HCT116 (cell line): Measurements from ENCODE around the gene CD63. TPM values are rescaled to one million over a fixed set of nuclear protein-coding genes. Genes with fewer than 3 reads are reported as not detected.

Experiments
- ATAC-seq: fragments of 200-7000 bp; cut with Tn5 transposase; 2 replicates; pipeline ENCODE4 v1.9.1; 2020; ENCODE audit warnings: mild to moderate bottlenecking, moderate library complexity
- Bru-seq: library from RNA; stranded (reverse); fragments of 400-500 nt; gene quantifications from one replicate; lab custom pipeline; 2021; lab: Mats Ljungman, UMichigan
- BruChase-seq, 2 experiments: library from RNA; stranded (reverse); fragments of 400-500 nt; gene quantifications; one replicate each; lab custom pipeline; 2021; lab: Mats Ljungman, UMichigan
- BruUV-seq: library from RNA; stranded (reverse); fragments of 400-500 nt; replicated peaks from 2 replicates; lab custom pipeline; 2021; lab: Mats Ljungman, UMichigan
- CTCF ChIA-PET: fragments of 300-600 bp; sonication (Branson Sonifier 250); formaldehyde crosslinking; loops from one replicate; lab custom pipeline; 2021; ENCODE audit warnings: antibody characterized with exemption; lab: Charles Lee
- POLR2A ChIA-PET: fragments of 300-600, 350-600 bp; sonication (Branson Sonifier 250); formaldehyde crosslinking; loops from one replicate; lab custom pipeline; 2021; ENCODE audit warnings: antibody characterized with exemption; lab: Charles Lee
- RAD21 ChIA-PET, 2 experiments: fragments of 300-600 bp; sonication (Branson Sonifier 250); formaldehyde crosslinking; loops; one replicate each; lab custom pipeline; 2023; ENCODE audit warnings: low total read pairs in 2 of 2; ENCODE audit not compliant: uncharacterized antibody in 2 of 2, unreplicated experiment in 2 of 2, low non-redundant PET in 1 of 2; lab: Charles Lee
- DNase-seq: peaks from one replicate; pipeline ENCODE4 v3.0.0-alpha.2; 2010; ENCODE audit warnings: low read depth, low spot score
- H2AFZ ChIP-seq: fragments of 200-600 bp; shearing (Covaris generic), sonication (generic); 2 replicates; pipeline ENCODE4 v1.6.1; 2017; ENCODE audit warnings: low read depth, mixed run types, mixed read lengths, antibody characterized with exemption, low read length; ENCODE audit not compliant: poor library complexity, severe bottlenecking
- H3K27ac ChIP-seq: 2 replicates; pipeline ENCODE4 v1.5.1; 2012; ENCODE audit warnings: low read depth, low read length
- H3K27me3 ChIP-seq: fragments of 200-600 bp; sonication (generic); 2 replicates; pipeline ENCODE4 v1.6.1; 2016; ENCODE audit warnings: mixed run types, low read length, mixed read lengths; ENCODE audit not compliant: insufficient read depth
- H3K36me3 ChIP-seq, 2 experiments: fragments of 200-500 bp in 1 of 2; fragments of 200-600 bp in 1 of 2; sonication (Bioruptor generic) in 1 of 2; sonication (generic) in 1 of 2; 2 replicates each; pipeline versions ENCODE4 v1.5.1 to v1.6.1; 2014 to 2016; ENCODE audit warnings: low read length in 2 of 2, inconsistent platforms in 1 of 2, mixed read lengths in 1 of 2, mixed run types in 1 of 2; ENCODE audit not compliant: insufficient read depth in 2 of 2, control insufficient read depth in 1 of 2
- H3K4me1 ChIP-seq, 2 experiments: fragments of 200-600 bp in 1 of 2; sonication (generic) in 1 of 2; 2 replicates each; pipeline versions ENCODE4 v1.5.1 to v1.6.1; 2012 to 2017; ENCODE audit warnings: low read length in 2 of 2, inconsistent platforms in 1 of 2, mild to moderate bottlenecking in 1 of 2, mixed read lengths in 1 of 2, mixed run types in 1 of 2, moderate library complexity in 1 of 2; ENCODE audit not compliant: insufficient read depth in 2 of 2, control insufficient read depth in 1 of 2
- H3K4me2 ChIP-seq: fragments of 200-600 bp; sonication (generic); 2 replicates; pipeline ENCODE4 v1.6.1; 2017; ENCODE audit warnings: mixed run types, low read length, mixed read lengths
- H3K4me3 ChIP-seq, 2 experiments: fragments of 200-600 bp in 1 of 2; sonication (generic) in 1 of 2; replicated peaks in 1 of 2; 2 replicates each; pipeline ENCODE4 v1.5.1; 2011 to 2016; ENCODE audit warnings: low read length in 2 of 2, control low read depth in 1 of 2, low read depth in 1 of 2, mild to moderate bottlenecking in 1 of 2, mixed read lengths in 1 of 2, mixed run types in 1 of 2
- H3K79me2 ChIP-seq: fragments of 200-600 bp; sonication (generic); 2 replicates; pipeline ENCODE4 v1.6.1; 2017; ENCODE audit warnings: mild to moderate bottlenecking, mixed run types, low read length, moderate library complexity, mixed read lengths; ENCODE audit not compliant: insufficient read depth
- H3K9ac ChIP-seq: fragments of 200-600 bp; sonication (generic); 2 replicates; pipeline ENCODE4 v1.6.1; 2016; ENCODE audit warnings: low read length, mixed read lengths
- H3K9me2 ChIP-seq: fragments of 200-600 bp; sonication (generic), shearing (Covaris generic); 2 replicates; pipeline ENCODE4 v1.6.1; 2017; ENCODE audit warnings: mixed run types, mild to moderate bottlenecking, moderate library complexity; ENCODE audit not compliant: insufficient read depth
- H3K9me3 ChIP-seq, 2 experiments: fragments of 200-500 bp in 1 of 2; fragments of 200-600 bp in 1 of 2; sonication (Bioruptor generic) in 1 of 2; sonication (generic) in 1 of 2; 2 replicates each; pipeline ENCODE4 v1.6.1; 2014 to 2017; ENCODE audit warnings: low read length in 2 of 2, mixed read lengths in 2 of 2, inconsistent platforms in 1 of 2, low read depth in 1 of 2, mild to moderate bottlenecking in 1 of 2, mixed run types in 1 of 2, moderate library complexity in 1 of 2; ENCODE audit not compliant: control insufficient read depth in 1 of 2, insufficient read depth in 1 of 2
- H4K20me1 ChIP-seq: fragments of 200-600 bp; sonication (generic), shearing (Covaris generic); 2 replicates; pipeline ENCODE4 v1.6.1; 2017; ENCODE audit warnings: mixed run types, mild to moderate bottlenecking, moderate library complexity; ENCODE audit not compliant: insufficient read depth
- ATF3 ChIP-seq: IDR thresholded peaks from 2 replicates; pipeline ENCODE4 v1.6.1; 2012
- CBX3 ChIP-seq: IDR thresholded peaks from 2 replicates; pipeline ENCODE4 v1.6.1; 2012; ENCODE audit warnings: low read depth
- EGR1 ChIP-seq: IDR thresholded peaks from 2 replicates; pipeline ENCODE4 v1.6.1; 2012; ENCODE audit warnings: low read depth
- ELF1 ChIP-seq: IDR thresholded peaks from 2 replicates; pipeline ENCODE4 v1.6.1; 2012; ENCODE audit warnings: low read depth, borderline replicate concordance
- EZH2 ChIP-seq: fragments of 200-600 bp; sonication (generic); IDR thresholded peaks from 2 replicates; pipeline ENCODE4 v1.6.1; 2017; ENCODE audit warnings: antibody characterized with exemption, mixed run types
- EZH2phosphoT487 ChIP-seq: fragments of 200-600 bp; IDR thresholded peaks from 2 replicates; pipeline ENCODE4 v1.6.1; 2018; ENCODE audit warnings: antibody characterized with exemption, borderline replicate concordance
- FOSL1 ChIP-seq: IDR thresholded peaks from 2 replicates; pipeline ENCODE4 v1.6.1; 2012; ENCODE audit warnings: low read depth
- JUND ChIP-seq: IDR thresholded peaks from 2 replicates; pipeline ENCODE4 v1.6.1; 2012
- POLR2A ChIP-seq: IDR thresholded peaks from 2 replicates; pipeline ENCODE4 v1.7.0; 2011; ENCODE audit warnings: borderline replicate concordance; ENCODE audit not compliant: insufficient read depth, insufficient read length; ENCODE audit errors: extremely low read depth
- POLR2AphosphoS5 ChIP-seq: IDR thresholded peaks from 2 replicates; pipeline ENCODE4 v1.6.1; 2011; ENCODE audit warnings: mild to moderate bottlenecking, low read depth, low read length, moderate library complexity
- RAD21 ChIP-seq: IDR thresholded peaks from 2 replicates; pipeline ENCODE4 v1.6.1; 2012; ENCODE audit warnings: low read depth, mild to moderate bottlenecking
- REST ChIP-seq: IDR thresholded peaks from 2 replicates; pipeline ENCODE4 v1.6.1; 2012; ENCODE audit warnings: low read depth
- SIN3A ChIP-seq: IDR thresholded peaks from 2 replicates; pipeline ENCODE4 v1.6.1; 2012; ENCODE audit warnings: low read depth
- SP1 ChIP-seq: IDR thresholded peaks from 2 replicates; pipeline ENCODE4 v1.6.1; 2012; ENCODE audit warnings: low read depth
- SRF ChIP-seq: IDR thresholded peaks from 2 replicates; pipeline ENCODE4 v1.6.1; 2012; ENCODE audit warnings: low read depth
- TCF7L2 ChIP-seq: IDR thresholded peaks from 2 replicates; pipeline ENCODE4 v1.7.0; 2011; ENCODE audit warnings: borderline replicate concordance, inconsistent platforms; ENCODE audit not compliant: insufficient read depth, insufficient read length; ENCODE audit errors: extremely low read depth
- YY1 ChIP-seq: IDR thresholded peaks from 2 replicates; pipeline ENCODE4 v1.6.1; 2011; ENCODE audit warnings: low read length, low read depth, moderate library complexity, mild to moderate bottlenecking; ENCODE audit not compliant: insufficient replicate concordance; ENCODE audit errors: extremely low read depth
- ZFX ChIP-seq: fragments of 450-650 bp; IDR thresholded peaks from 2 replicates; pipeline ENCODE4 v1.6.1; 2017
- ZNF274 ChIP-seq: fragments of 200-500 bp; sonication (Bioruptor generic); IDR thresholded peaks from 2 replicates; pipeline ENCODE4 v1.6.1; 2014; ENCODE audit warnings: mild to moderate bottlenecking, low read depth, low read length, inconsistent platforms
- intact Hi-C: fragments of 100-400 bp; cut with micrococcal nuclease; formaldehyde crosslinking; loops from 2 replicates; pipeline ENCODE4 v1.10.0; 2022
- long read RNA-seq: library from polyadenylated mRNA; unstranded; transcript quantifications from one replicate; pipeline ENCODE4 v2.0.0, GENCODE V29; 2021; ENCODE audit not compliant: unreplicated experiment
- polyA plus RNA-seq: library from polyadenylated mRNA; unstranded; fragments of >200 nt; gene quantifications from 2 replicates; pipeline ENCODE4 v1.2.1, GENCODE V29; 2012; ENCODE audit warnings: missing spikeins
- total RNA-seq: library from RNA; stranded (reverse); gene quantifications from one replicate; pipeline ENCODE4 v1.2.1, GENCODE V29; 2021; ENCODE audit not compliant: unreplicated experiment
- TF ChIP-seq, protein P1 (sequence below): IDR thresholded peaks from 2 replicates; pipeline ENCODE4 v1.6.1; 2012

The CD63 gene, protein sequence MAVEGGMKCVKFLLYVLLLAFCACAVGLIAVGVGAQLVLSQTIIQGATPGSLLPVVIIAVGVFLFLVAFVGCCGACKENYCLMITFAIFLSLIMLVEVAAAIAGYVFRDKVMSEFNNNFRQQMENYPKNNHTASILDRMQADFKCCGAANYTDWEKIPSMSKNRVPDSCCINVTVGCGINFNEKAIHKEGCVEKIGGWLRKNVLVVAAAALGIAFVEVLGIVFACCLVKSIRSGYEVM
- 355 TPM for total RNA-seq
- polyA plus RNA-seq, result 349 and 393 TPM in 2 replicates
- percentile 88 among the genes with signal in this experiment for Bru-seq, nascent RNA
- percentile 99 among the genes with signal in this experiment for BruChase-seq, experiment 1, labeled RNA remaining after a 6-hour chase
- percentile 97 among the genes with signal in this experiment for BruChase-seq, experiment 2, labeled RNA remaining after a 2-hour chase
- long read RNA-seq, transcript CD63-201 (8 exons, 1,070 nt), result major isoform, 124 of 155 reads
- long read RNA-seq, transcript CD63-214 (7 exons, 949 nt), result minor isoform, 13 of 155 reads
- long read RNA-seq, partial matches to known transcripts, result 3 of 155 reads
- long read RNA-seq, other reads (novel, unspliced or antisense), result 8 of 155 reads

- Histone ChIP-seq H3K4me1 (peaks cover 19 to 55% of the 10 kb centered on the region in 2 experiments), H3K27ac (peak within 1 kb of the TSS; percentile 94), H3K4me3 (peak within 1 kb of the TSS; percentile 88 to 96), H3K9ac (peak within 1 kb of the TSS; percentile 93), H3K9me2 (no peaks in the 10 kb centered on the region), H3K4me2 (peak within 1 kb of the TSS; percentile 95), H2AFZ (no peak within 1 kb of the TSS), H4K20me1 (no peaks in the 10 kb centered on the region), H3K27me3 (no peaks in the 10 kb centered on the region), H3K79me2 (peaks cover 22% of the 10 kb centered on the region), H3K9me3 (no peaks in the 10 kb centered on the region), H3K36me3 (peaks cover 7 to 27% of the 10 kb centered on the region in 2 experiments; a peak in 3 of 4 replicates)
- BruUV-seq, result no TSS peak
- ChIA-PET POLR2A (interaction anchor here (0.7 to 2.3 kb wide), 9 partner anchors 9 to 945 kb away, joined by 3 to 24 read pairs (median 4); partner anchors contain the start of genes BLOC1S1, DNAJC14, ORMDL2 and RDH5), RAD21 (interaction anchor here (0.5 to 1.8 kb wide), 3 partner anchors 9 to 52 kb away, joined by 3 to 7 read pairs (median 4); partner anchors contain the start of gene RDH5 (in 1 of the 2)), CTCF (interaction anchor here (0.8 to 1.9 kb wide), 8 partner anchors 9 to 460 kb away, joined by 3 to 48 read pairs (median 6); partner anchors contain the start of genes RDH5 and SMARCC2)
- intact Hi-C loops, result no loop called here
- peak; percentile 83 for ATAC-seq
- DNase-seq, result peak; percentile 68
- TF ChIP-seq CBX3, result no peak
- TF ChIP-seq YY1, result peak; percentile 33
- TF ChIP-seq, protein P1, sequence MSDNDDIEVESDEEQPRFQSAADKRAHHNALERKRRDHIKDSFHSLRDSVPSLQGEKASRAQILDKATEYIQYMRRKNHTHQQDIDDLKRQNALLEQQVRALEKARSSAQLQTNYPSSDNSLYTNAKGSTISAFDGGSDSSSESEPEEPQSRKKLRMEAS, result no peak
- peak; percentile 63; the same call in 1 of the 2 replicates for TF ChIP-seq POLR2AphosphoS5
- no peak for TF ChIP-seq SIN3A
- TF ChIP-seq RAD21, result no peak
- TF ChIP-seq EZH2phosphoT487, result no peak
- no peak for TF ChIP-seq ZNF274
- no peak for TF ChIP-seq ATF3
- TF ChIP-seq ZFX, result peak; percentile 53; the same call in 1 of the 2 replicates
- TF ChIP-seq SP1, result no peak
- no peak for TF ChIP-seq JUND
- TF ChIP-seq EZH2, result no peak
- TF ChIP-seq SRF, result no peak
- TF ChIP-seq EGR1, result no peak
- TF ChIP-seq TCF7L2, result no peak
- TF ChIP-seq POLR2A, result no peak
- TF ChIP-seq ELF1, result no peak
- no peak for TF ChIP-seq REST
- no peak for TF ChIP-seq FOSL1
Observed at GRCh38 chr12:55728939-55729818, at the start of gene CD63. Gene CD63, minus strand, starts transcription at chr12:55729009. Its CDS starts 668 bp downstream, at chr12:55728341.
